GM18520 (cell line): ENCODE data around the gene APOBR.
"Not testable (repeated sequence)": the region's sequence is repeated elsewhere in the genome, so short reads cannot be mapped to it uniquely, and the experiment has no call there.

Experiments used
- ATAC-seq: cut with Tn5 transposase; IDR thresholded peaks from one replicate; pipeline ENCODE4 v1.9.1; 2021; ENCODE audit not compliant: unreplicated experiment

The APOBR gene

GRCh38 chr16:28494121-28494851 is at the start of gene APOBR:
TSS of gene APOBR (plus strand) at chr16:28494643. CDS start at chr16:28494682, 39 bp downstream.
- ATAC-seq: peak; percentile 40

GRCh38 chr16:28446388-28446787 is 48.1 kb upstream of the APOBR start:
- not testable (repeated sequence) for ATAC-seq

- not testable (repeated sequence) for ATAC-seq
These were observed 47.4 kb upstream of the APOBR start for GRCh38 chr16:28447081-28447480.

- ATAC-seq: no peak
These were observed 20.7 kb upstream of the APOBR start for GRCh38 chr16:28473714-28474265.

- ATAC-seq: no peak
These were observed 19.2 kb upstream of the APOBR start for GRCh38 chr16:28475221-28475620.

- no peak for ATAC-seq
These were observed 17.0 kb upstream of the APOBR start for GRCh38 chr16:28477311-28477920.

GRCh38 chr16:28478506-28479180 is 15.8 kb upstream of the APOBR start:
- no peak for ATAC-seq

GRCh38 chr16:28482026-28482425 is 12.4 kb upstream of the APOBR start:
- no peak for ATAC-seq

GRCh38 chr16:28483361-28483760 is 11.1 kb upstream of the APOBR start:
- not testable (repeated sequence) for ATAC-seq

- ATAC-seq: no peak
These were observed 8.2 kb upstream of the APOBR start for GRCh38 chr16:28486266-28486665.

GRCh38 chr16:28491230-28491969 is 3.0 kb upstream of the APOBR start:
- no peak for ATAC-seq

- peak; percentile 36 for ATAC-seq
These were observed 2.4 kb upstream of the APOBR start, which contains the start of gene CLN3 for GRCh38 chr16:28491970-28492474. TSS of gene CLN3 (minus strand) at chr16:28492074. CDS start at chr16:28491759, 315 bp downstream.

- ATAC-seq: no peak
These were observed 1.9 kb upstream of the APOBR start for GRCh38 chr16:28492511-28492910.

- no peak for ATAC-seq
These were observed 803 bp downstream of the APOBR start for GRCh38 chr16:28495098-28495793.

- no peak for ATAC-seq
These were observed 1.6 kb downstream of the APOBR start for GRCh38 chr16:28495795-28496749.

GRCh38 chr16:28496844-28497243 is 2.4 kb downstream of the APOBR start:
- ATAC-seq: no peak

GRCh38 chr16:28497386-28497785 is 2.9 kb downstream of the APOBR start:
- ATAC-seq: no peak

- ATAC-seq: no peak
These were observed 3.6 kb downstream of the APOBR start for GRCh38 chr16:28497861-28498599.
